H1 (cell line): ENCODE results near the gene C2CD3. TPM values are rescaled to one million over a fixed set of nuclear protein-coding genes. Genes with fewer than 3 reads are reported as not detected.

Experiments used
- CTCF ChIA-PET: fragments of 300-600 bp; sonication (Branson Sonifier 250); formaldehyde crosslinking; loops from one replicate; lab custom pipeline; 2021; ENCODE audit not compliant: partially characterized antibody; lab: Charles Lee
- POLR2A ChIA-PET: fragments of 300-600 bp; sonication (Branson Sonifier 250); formaldehyde crosslinking; loops from one replicate; lab custom pipeline; 2021; ENCODE audit warnings: inconsistent platforms; ENCODE audit not compliant: partially characterized antibody; lab: Charles Lee
- DNase-seq, 2 experiments: peaks; one replicate each; pipeline versions ENCODE4 v3.0.0 to v3.0.0-alpha.2; 2010 to 2022; ENCODE audit warnings: low spot score in 2 of 2, low read depth in 1 of 2, mixed read lengths in 1 of 2
- FAIRE-seq: peaks from 2 replicates; lab custom pipeline; 2011; peaks lifted over from hg19 to GRCh38; lab: Jason Lieb, UNC
- H2AFZ ChIP-seq: 2 replicates; pipeline ENCODE4 v1.8.1; 2012; ENCODE audit warnings: low read length, inconsistent platforms
- H2AK5ac ChIP-seq: 2 replicates; pipeline ENCODE4 v1.6.1; 2013; ENCODE audit warnings: low read depth, low read length
- H2BK120ac ChIP-seq: replicated peaks from 2 replicates; pipeline ENCODE3; 2013; ENCODE audit warnings: low read depth, low read length, inconsistent platforms
- H2BK12ac ChIP-seq: 2 replicates; pipeline ENCODE4 v1.6.1; 2013; ENCODE audit warnings: low read depth, low read length
- H2BK15ac ChIP-seq: 2 replicates; pipeline ENCODE4 v1.6.1; 2013; ENCODE audit warnings: low read length
- H2BK20ac ChIP-seq: 2 replicates; pipeline ENCODE4 v1.6.1; 2013; ENCODE audit warnings: low read length
- H2BK5ac ChIP-seq: 2 replicates; pipeline ENCODE4 v1.6.1; 2013; ENCODE audit warnings: low read depth, low read length
- H3K14ac ChIP-seq: 2 replicates; pipeline ENCODE4 v1.6.1; 2013; ENCODE audit warnings: inconsistent platforms; ENCODE audit not compliant: insufficient read length
- H3K18ac ChIP-seq: 2 replicates; pipeline ENCODE4 v1.6.1; 2013; ENCODE audit warnings: low read length; ENCODE audit errors: extremely low read depth
- H3K23ac ChIP-seq: 2 replicates; pipeline ENCODE4 v1.6.1; 2013; ENCODE audit warnings: inconsistent platforms; ENCODE audit not compliant: insufficient read length
- H3K23me2 ChIP-seq: 2 replicates; pipeline ENCODE4 v1.6.1; 2013; ENCODE audit warnings: low read depth, low read length
- H3K27ac ChIP-seq: 2 replicates; pipeline ENCODE4 v1.6.1; 2011; ENCODE audit warnings: low read depth, low read length, inconsistent platforms
- H3K27me3 ChIP-seq, 4 experiments: replicated peaks in 1 of 4; 1 replicate in 1 of 4; 2 replicates in 3 of 4; pipeline versions ENCODE4 v1.6.1 to v1.8.1; 2011 to 2013; ENCODE audit warnings: low read length in 3 of 4, mild to moderate bottlenecking in 3 of 4, inconsistent platforms in 2 of 4, mixed read lengths in 2 of 4, moderate library complexity in 1 of 4; ENCODE audit not compliant: control insufficient read depth in 3 of 4, insufficient read depth in 3 of 4; ENCODE audit errors: extremely low read depth in 1 of 4
- H3K36me3 ChIP-seq, 4 experiments: 2 replicates each; pipeline versions ENCODE4 v1.6.1 to v1.8.1; 2011 to 2013; ENCODE audit warnings: mild to moderate bottlenecking in 4 of 4, low read length in 3 of 4, moderate library complexity in 2 of 4, control low read depth in 1 of 4, inconsistent platforms in 1 of 4; ENCODE audit not compliant: insufficient read depth in 4 of 4, control insufficient read depth in 2 of 4
- H3K4ac ChIP-seq: replicated peaks from 2 replicates; pipeline ENCODE3; 2013; ENCODE audit warnings: low read length, low read depth, mixed read lengths, inconsistent platforms; ENCODE audit not compliant: insufficient read length
- H3K4me1 ChIP-seq, 4 experiments: replicated peaks in 1 of 4; 1 replicate in 1 of 4; 2 replicates in 3 of 4; pipeline versions ENCODE4 v1.6.1 to v1.8.1; 2011 to 2013; ENCODE audit warnings: low read length in 3 of 4, inconsistent platforms in 2 of 4, mixed read lengths in 1 of 4; ENCODE audit not compliant: insufficient read depth in 4 of 4, control insufficient read depth in 3 of 4
- H3K4me2 ChIP-seq, 2 experiments: 2 replicates each; pipeline versions ENCODE4 v1.6.1 to v1.8.1; 2011 to 2013; ENCODE audit warnings: low read depth in 2 of 2, low read length in 2 of 2, control low read depth in 1 of 2, inconsistent platforms in 1 of 2, mild to moderate bottlenecking in 1 of 2; ENCODE audit not compliant: insufficient read depth in 1 of 2
- H3K4me3 ChIP-seq, 4 experiments: fragments of 200-600, 300-600 bp in 1 of 4; sonication (generic), shearing (Covaris generic), sonication (Bioruptor Twin) in 1 of 4; 2 replicates each; pipeline versions ENCODE4 v1.5.1 to v1.8.1; 2011 to 2016; ENCODE audit warnings: low read length in 4 of 4, low read depth in 3 of 4, control low read depth in 2 of 4, inconsistent platforms in 2 of 4, mild to moderate bottlenecking in 2 of 4, mixed read lengths in 1 of 4, moderate library complexity in 1 of 4; ENCODE audit not compliant: insufficient read depth in 2 of 4; ENCODE audit errors: extremely low read depth in 1 of 4
- H3K56ac ChIP-seq: replicated peaks from 2 replicates; pipeline ENCODE3; 2013; ENCODE audit warnings: low read depth, mild to moderate bottlenecking, mixed read lengths, low read length, inconsistent platforms; ENCODE audit not compliant: insufficient read length
- H3K79me1 ChIP-seq: 2 replicates; pipeline ENCODE4 v1.6.1; 2013; ENCODE audit warnings: low read depth, low read length, control low read depth
- H3K79me2 ChIP-seq, 2 experiments: 2 replicates each; pipeline versions ENCODE4 v1.6.1 to v1.8.1; 2012 to 2013; ENCODE audit warnings: low read length in 2 of 2, mild to moderate bottlenecking in 2 of 2, inconsistent platforms in 1 of 2; ENCODE audit not compliant: insufficient read depth in 2 of 2, control insufficient read depth in 1 of 2
- H3K9ac ChIP-seq, 4 experiments: replicated peaks in 1 of 4; 1 replicate in 1 of 4; 2 replicates in 3 of 4; pipeline versions ENCODE4 v1.6.1 to v1.8.1; 2011 to 2013; ENCODE audit warnings: low read depth in 3 of 4, low read length in 3 of 4, control low read depth in 2 of 4, mild to moderate bottlenecking in 2 of 4, moderate library complexity in 2 of 4, inconsistent platforms in 1 of 4; ENCODE audit errors: extremely low read depth in 1 of 4
- H3K9me3 ChIP-seq, 2 experiments: 2 replicates each; pipeline versions ENCODE4 v1.6.1 to v1.8.1; 2012 to 2013; ENCODE audit warnings: mild to moderate bottlenecking in 2 of 2, moderate library complexity in 2 of 2, control low read depth in 1 of 2, inconsistent platforms in 1 of 2, low read depth in 1 of 2, low read length in 1 of 2, mixed read lengths in 1 of 2; ENCODE audit not compliant: insufficient read depth in 2 of 2
- H4K20me1 ChIP-seq, 2 experiments: replicated peaks in 1 of 2; 2 replicates each; pipeline versions ENCODE3 to v1.8.1; 2011 to 2013; ENCODE audit warnings: inconsistent platforms in 2 of 2, low read length in 2 of 2, mild to moderate bottlenecking in 1 of 2; ENCODE audit not compliant: insufficient read depth in 2 of 2, control insufficient read depth in 1 of 2
- H4K5ac ChIP-seq: 2 replicates; pipeline ENCODE4 v1.6.1; 2013; ENCODE audit warnings: low read length, low read depth, mixed read lengths, inconsistent platforms; ENCODE audit not compliant: insufficient read length
- H4K8ac ChIP-seq: 2 replicates; pipeline ENCODE4 v1.8.0; 2013; ENCODE audit warnings: mild to moderate bottlenecking, moderate library complexity, low read length, inconsistent platforms; ENCODE audit not compliant: insufficient read depth; ENCODE audit errors: extremely low read depth
- H4K91ac ChIP-seq: replicated peaks from 2 replicates; pipeline ENCODE3; 2013; ENCODE audit warnings: low read length, mixed read lengths, inconsistent platforms; ENCODE audit not compliant: insufficient read length
- ATF3 ChIP-seq: IDR thresholded peaks from 2 replicates; pipeline ENCODE4 v1.6.1; 2011; ENCODE audit warnings: low read depth, mild to moderate bottlenecking, low read length; ENCODE audit not compliant: insufficient read depth
- EZH2 ChIP-seq: fragments of 200-600 bp; sonication (generic); IDR thresholded peaks from 2 replicates; pipeline ENCODE4 v1.7.1; 2012; ENCODE audit warnings: low read depth, mild to moderate bottlenecking, moderate library complexity, low read length, inconsistent platforms; ENCODE audit not compliant: severe bottlenecking
- MAFK ChIP-seq: IDR thresholded peaks from 2 replicates; pipeline ENCODE4 v1.6.1; 2012; ENCODE audit warnings: low read depth, mild to moderate bottlenecking, improper control_type of control experiment, low read length
- TCF12 ChIP-seq: IDR thresholded peaks from 2 replicates; pipeline ENCODE4 v1.6.1; 2011; ENCODE audit warnings: low read depth, mild to moderate bottlenecking, low read length
- USF2 ChIP-seq: IDR thresholded peaks from 2 replicates; pipeline ENCODE4 v1.6.1; 2011; ENCODE audit warnings: low read length, improper control_type of control experiment
- WGBS, 2 experiments: shearing (Covaris generic) in 1 of 2; methylation state at CpG; one replicate each; pipeline versions ENCODE4 v1.1.6 to v1.1.7; 2013 to 2015; ENCODE audit warnings: low lambda C conversion rate in 2 of 2, mixed read lengths in 2 of 2, inconsistent platforms in 1 of 2, low coverage in 1 of 2, missing lambda C conversion rate in 1 of 2; ENCODE audit not compliant: insufficient replicate concordance in 2 of 2, insufficient coverage in 1 of 2, insufficient read length in 1 of 2; ENCODE audit errors: extremely low coverage in 1 of 2, missing lambda C conversion rate in 1 of 2; 5-methylcytosine and 5-hydroxymethylcytosine counted together
- polyA plus RNA-seq, 7 experiments: library from polyadenylated mRNA; depleted of rRNA in 3 of 7; stranded (reverse) in 5 of 7; unstranded in 2 of 7; fragments of >200 nt in 5 of 7; fragments of 200-250 nt in 2 of 7; gene quantifications; 1 replicate in 5 of 7; 2 replicates in 1 of 7; 4 replicates in 1 of 7; pipeline versions ENCODE4 v1.2.1 to v1.2.3, GENCODE V29; 2011 to 2013; ENCODE audit warnings: missing spikeins in 2 of 7, mixed read lengths in 2 of 7
- total RNA-seq: library from RNA; stranded (reverse); fragmentation: NEBNext Ultra II Directional; extraction: Animal tissue kit (Norgen Biotek cat#: 25700); gene quantifications from 2 replicates; pipeline ENCODE4 v1.2.1, GENCODE V29; 2021

Gene C2CD3
- total and polyA plus RNA-seq, 2 of the 8 experiments (the other 6 are each of a cell fraction or from before 2014, with no cell fraction given): 11.0 to 29.1 TPM

GRCh38 chr11:73972187-73972586, 198.6 kb downstream of the C2CD3 start:
- H3K4ac ChIP-seq: no peak overlapping the region
- H3K4me1 ChIP-seq: no peaks in the 10 kb centered on the region
- H3K27ac ChIP-seq: no peak overlapping the region
- no peaks in the 10 kb centered on the region for H3K9me3 ChIP-seq
- FAIRE-seq: no peak
- H2BK20ac ChIP-seq: no peak overlapping the region
- POLR2A ChIA-PET: interaction anchor here (0.7 to 8.8 kb wide), 4 partner anchors 9 to 123 kb away, joined by 3 to 94 read pairs (median 8); partner anchors contain the start of gene UCP2
- H3K79me2 ChIP-seq: no peaks in the 10 kb centered on the region
- no peaks in the 10 kb centered on the region for H3K27me3 ChIP-seq
- H3K18ac ChIP-seq: no peak overlapping the region
- no peak overlapping the region for H4K8ac ChIP-seq
- no peak overlapping the region for H3K9ac ChIP-seq
- H3K36me3 ChIP-seq: peaks cover 10 to 27% (median 20%) of the 10 kb centered on the region in 4 experiments; a peak in 6 of 8 replicates
- no peak for TF ChIP-seq USF2
- no peak for TF ChIP-seq TCF12
- TF ChIP-seq ATF3: no peak
- no peak for TF ChIP-seq EZH2
- TF ChIP-seq MAFK: no peak
- peaks cover 0 to 4% of the 10 kb centered on the region in 2 experiments for H4K20me1 ChIP-seq
- H3K56ac ChIP-seq: no peak overlapping the region
- H3K4me3 ChIP-seq: no peak overlapping the region
- H3K4me2 ChIP-seq: no peak overlapping the region
- CTCF ChIA-PET: interaction anchor here (0.6 kb wide), 1 partner anchor 563 kb away, joined by 4 read pairs; no protein-coding TSS in a partner anchor
- H2BK120ac ChIP-seq: no peak overlapping the region
- DNase-seq: no peak
- 86% methylated on average over 1 of the region's 1 CpG; no CpG with 5 or more reads in 1 of the 2 experiments for WGBS, 2 experiments
- no peak overlapping the region for H2AK5ac ChIP-seq
- no peak overlapping the region for H2BK12ac ChIP-seq
- no peak overlapping the region for H2BK15ac ChIP-seq
- no peak overlapping the region for H3K14ac ChIP-seq
- H2AFZ ChIP-seq: no peak overlapping the region
- no peak overlapping the region for H3K23ac ChIP-seq
- H3K23me2 ChIP-seq: no peaks in the 10 kb centered on the region
- H3K79me1 ChIP-seq: no peaks in the 10 kb centered on the region
- H4K91ac ChIP-seq: no peak overlapping the region
- H4K5ac ChIP-seq: no peak overlapping the region
- H2BK5ac ChIP-seq: no peak overlapping the region
